ENCODE results near the gene PRSS36.

GRCh38 chr16:31110106-31111034, 39.5 kb downstream of the PRSS36 start:
- TF ChIP-seq TEAD4 (IDR thresholded peaks at IDR 0.05) (no peak), REST (IDR thresholded peaks at IDR 0.05; ENCODE audit: low read depth) (no peak), MAX (IDR thresholded peaks at IDR 0.05) (no peak), NFIC (IDR thresholded peaks at IDR 0.05) (no peak), YY1 (IDR thresholded peaks at IDR 0.05; ENCODE audit: low read depth) (no peak), ZBTB7A (IDR thresholded peaks at IDR 0.05; ENCODE audit: low read depth) (no peak), RAD21 (IDR thresholded peaks at IDR 0.05; ENCODE audit: low read depth) (no peak), EP300 (IDR thresholded peaks at IDR 0.05; ENCODE audit: borderline replicate concordance) (no peak)

Data from Ishikawa (cell line).